HG02763 (cell line): ENCODE measurements around the gene RBM20.
"Not testable (repeated sequence)": the region's sequence is repeated elsewhere in the genome, so short reads cannot be mapped to it uniquely, and the experiment has no call there.

Source experiments
- ATAC-seq: cut with Tn5 transposase; IDR thresholded peaks from one replicate; pipeline ENCODE4 v1.9.1; 2021; ENCODE audit warnings: mild to moderate bottlenecking, moderate library complexity; ENCODE audit not compliant: unreplicated experiment

The RBM20 gene

GRCh38 chr10:110643653-110644597 is at the start of gene RBM20:
Gene RBM20, plus strand, starts transcription at chr10:110644336. Its CDS starts 119 bp downstream, at chr10:110644455.
- ATAC-seq, result no peak

- ATAC-seq, result no peak
These were observed 46.7 kb upstream of the RBM20 start for GRCh38 chr10:110597476-110597875.

GRCh38 chr10:110600487-110601101 is 43.5 kb upstream of the RBM20 start:
- no peak for ATAC-seq

GRCh38 chr10:110601581-110601980 is 42.6 kb upstream of the RBM20 start:
- no peak for ATAC-seq

GRCh38 chr10:110608087-110608486 is 36.0 kb upstream of the RBM20 start:
- no peak for ATAC-seq

GRCh38 chr10:110609605-110610004 is 34.5 kb upstream of the RBM20 start:
- ATAC-seq, result no peak

- no peak for ATAC-seq
These were observed 33.8 kb upstream of the RBM20 start for GRCh38 chr10:110610308-110610774.

- not testable (repeated sequence) for ATAC-seq
These were observed 33.4 kb upstream of the RBM20 start for GRCh38 chr10:110610781-110611180.

GRCh38 chr10:110612087-110612486 is 32.0 kb upstream of the RBM20 start:
- no peak for ATAC-seq

GRCh38 chr10:110612629-110613028 is 31.5 kb upstream of the RBM20 start:
- ATAC-seq, result no peak

GRCh38 chr10:110613341-110613995 is 30.7 kb upstream of the RBM20 start:
- no peak for ATAC-seq

- ATAC-seq, result no peak
These were observed 30.1 kb upstream of the RBM20 start for GRCh38 chr10:110613996-110614495.

- no peak for ATAC-seq
These were observed 28.9 kb upstream of the RBM20 start for GRCh38 chr10:110615057-110615747.

- ATAC-seq, result no peak
These were observed 27.6 kb upstream of the RBM20 start for GRCh38 chr10:110616493-110617033.

GRCh38 chr10:110617425-110618229 is 26.5 kb upstream of the RBM20 start:
- ATAC-seq, result no peak

- no peak for ATAC-seq
These were observed 25.9 kb upstream of the RBM20 start for GRCh38 chr10:110618230-110618610.

- ATAC-seq, result no peak
These were observed 24.4 kb upstream of the RBM20 start for GRCh38 chr10:110619514-110620397.

GRCh38 chr10:110620398-110620719 is 23.8 kb upstream of the RBM20 start:
- no peak for ATAC-seq

- not testable (repeated sequence) for ATAC-seq
These were observed 20.8 kb upstream of the RBM20 start for GRCh38 chr10:110623316-110623715.
